ENCODE data around the gene CAND1.

The CAND1 gene

GRCh38 chr12:67344979-67345710 lies 76.0 kb downstream of the CAND1 start:
- no peak for DNase-seq (ENCODE audit: low read depth)

- DNase-seq (ENCODE audit: low read depth): no peak
These were observed 79.5 kb downstream of the CAND1 start for GRCh38 chr12:67348683-67349082.

GRCh38 chr12:67352682-67353081 lies 83.5 kb downstream of the CAND1 start:
- DNase-seq (ENCODE audit: low read depth): no peak

- DNase-seq (ENCODE audit: low read depth): no peak
These were observed 85.2 kb downstream of the CAND1 start for GRCh38 chr12:67354322-67354721.

- DNase-seq (ENCODE audit: low read depth): no peak
These were observed 85.8 kb downstream of the CAND1 start for GRCh38 chr12:67354966-67355365.

GRCh38 chr12:67355428-67356379 lies 86.5 kb downstream of the CAND1 start:
- no peak for DNase-seq (ENCODE audit: low read depth)

GRCh38 chr12:67356380-67356774 lies 87.2 kb downstream of the CAND1 start:
- DNase-seq (ENCODE audit: low read depth): no peak

- DNase-seq (ENCODE audit: low read depth): no peak
These were observed 88.4 kb downstream of the CAND1 start for GRCh38 chr12:67357376-67358125.

- peak; percentile 99 for DNase-seq (ENCODE audit: low read depth)
These were observed 89.7 kb downstream of the CAND1 start for GRCh38 chr12:67358781-67359338.

GRCh38 chr12:67362526-67362925 lies 93.4 kb downstream of the CAND1 start:
- no peak for DNase-seq (ENCODE audit: low read depth)

- no peak for DNase-seq (ENCODE audit: low read depth)
These were observed 95.1 kb downstream of the CAND1 start for GRCh38 chr12:67364228-67364627.

- no peak for DNase-seq (ENCODE audit: low read depth)
These were observed 96.0 kb downstream of the CAND1 start for GRCh38 chr12:67365131-67365530.

GRCh38 chr12:67367843-67368242 lies 98.7 kb downstream of the CAND1 start:
- no peak for DNase-seq (ENCODE audit: low read depth)

Data from GM04503 (cell line).